Islet of Langerhans (tissue), 1 donor: ENCODE data around the gene ARHGAP9.
"Not testable (repeated sequence)": the region's sequence is repeated elsewhere in the genome, so short reads cannot be mapped to it uniquely, and the experiment has no call there.

Source experiments
- FAIRE-seq: peaks from one replicate; lab custom pipeline; 2011; peaks lifted over from hg19 to GRCh38; lab: Jason Lieb, UNC

ARHGAP9 gene

DNA sequence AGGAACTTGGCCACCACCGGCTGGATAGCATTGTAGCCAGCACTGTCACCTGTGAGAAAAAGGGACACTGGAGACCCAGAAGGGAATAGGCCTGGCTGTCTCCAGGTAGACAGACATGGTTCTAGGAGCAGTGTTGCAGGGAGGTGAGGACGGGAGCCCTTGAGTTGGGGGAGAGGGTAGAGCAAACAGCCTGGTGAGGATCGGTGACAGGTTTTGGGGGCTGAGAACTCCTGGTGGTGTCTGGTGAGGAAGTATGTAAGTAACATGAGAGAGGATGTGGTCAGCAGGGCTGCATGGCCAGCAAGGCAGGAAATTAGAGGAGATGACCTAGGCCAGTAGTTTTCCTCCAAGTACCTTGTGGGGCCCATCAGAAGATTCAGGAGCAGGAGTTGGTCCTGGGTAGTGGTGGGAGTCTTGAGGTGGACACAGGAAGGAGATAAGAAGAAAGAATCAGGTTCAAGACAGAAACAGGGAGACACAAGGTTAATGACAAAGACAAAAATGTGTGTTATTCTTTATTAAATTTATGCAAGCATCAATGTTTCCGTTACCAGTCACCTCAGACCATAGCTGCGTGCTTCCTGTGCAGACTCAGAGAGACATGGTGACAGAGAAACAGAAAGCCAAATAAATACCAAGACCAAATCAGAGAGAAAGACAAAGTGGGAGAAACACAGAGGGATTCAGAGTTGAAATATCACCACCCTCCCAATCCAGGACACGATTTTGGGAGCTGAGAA is at the start of gene ARHGAP9:
Gene ARHGAP9, minus strand, starts transcription at position 491 of the 740 bp plus-strand sequence. Its CDS starts 460 bp downstream, at position 31.
- FAIRE-seq, result no peak

DNA sequence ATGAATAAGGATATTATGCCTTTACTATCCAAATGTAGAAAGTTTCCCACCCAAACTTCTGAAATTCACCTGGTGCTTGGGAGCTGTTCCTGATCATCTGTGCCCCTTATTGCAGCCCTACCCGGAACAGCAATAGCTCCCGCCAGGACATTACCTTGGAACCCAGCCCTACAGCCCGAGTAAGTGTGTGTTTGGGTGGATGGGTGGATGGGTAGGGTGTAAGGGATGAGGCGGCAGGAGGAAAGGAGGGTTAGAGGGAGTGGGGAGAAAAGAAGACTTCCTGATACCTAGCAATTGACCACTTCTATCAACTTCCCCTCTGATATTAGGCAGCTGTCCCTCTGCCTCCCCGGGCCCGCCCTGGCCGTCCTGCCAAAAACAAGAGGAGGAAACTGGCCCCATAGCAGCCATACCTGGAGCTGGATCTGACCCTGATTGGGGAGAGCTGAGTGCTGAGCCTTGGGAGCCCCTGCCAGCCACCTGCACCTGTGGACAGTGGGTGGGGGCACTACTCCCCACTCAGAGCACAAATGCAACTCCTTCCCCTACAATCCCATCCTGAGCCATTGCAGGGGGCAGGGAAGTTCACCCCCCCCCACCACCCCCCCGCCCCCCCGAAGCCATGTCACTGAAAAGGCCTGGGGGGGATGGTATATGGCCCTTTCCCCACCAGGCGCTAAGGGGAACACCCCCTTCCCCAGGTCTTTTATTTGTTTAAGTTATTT is 49.3 kb upstream of the ARHGAP9 start:
- FAIRE-seq, result no peak

DNA sequence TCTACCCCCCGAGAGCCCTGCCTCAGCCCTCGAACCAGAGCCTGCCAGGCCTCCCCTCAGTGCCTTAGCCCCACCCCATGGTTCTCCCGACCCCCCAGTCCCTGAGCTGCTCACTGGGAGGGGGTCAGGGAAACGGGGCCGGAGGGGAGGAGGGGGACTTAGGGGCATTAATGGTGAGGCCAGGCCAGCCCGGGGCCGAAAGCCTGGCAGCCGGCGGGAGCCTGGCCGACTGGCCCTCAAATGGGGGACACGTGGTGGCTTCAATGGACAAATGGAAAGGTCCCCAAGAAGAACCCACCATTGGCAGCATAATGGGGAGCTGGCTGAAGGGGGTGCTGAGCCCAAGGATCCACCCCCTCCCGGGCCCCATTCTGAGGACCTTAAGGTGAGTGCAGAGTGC is 48.5 kb upstream of the ARHGAP9 start:
- no peak for FAIRE-seq

DNA sequence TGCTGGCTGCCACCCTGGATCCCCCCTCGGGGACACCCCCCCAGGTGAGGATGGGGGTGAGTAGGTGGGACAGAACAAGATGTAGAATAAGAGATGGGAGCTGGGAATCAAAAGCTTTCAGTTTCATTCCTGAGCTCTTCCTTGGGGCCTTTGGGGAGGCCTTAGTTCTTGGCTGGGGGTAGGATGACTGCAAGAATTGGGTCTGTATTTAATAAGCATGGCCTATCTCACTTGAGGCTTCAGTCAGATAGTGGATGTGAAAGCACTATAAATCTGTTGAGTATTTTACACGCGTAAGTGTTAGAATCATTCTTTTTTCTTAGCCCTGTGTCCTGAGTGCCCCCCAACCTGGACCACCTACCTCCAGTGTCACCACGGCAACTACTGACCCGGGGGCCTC is 47.5 kb upstream of the ARHGAP9 start:
- FAIRE-seq, result no peak

DNA sequence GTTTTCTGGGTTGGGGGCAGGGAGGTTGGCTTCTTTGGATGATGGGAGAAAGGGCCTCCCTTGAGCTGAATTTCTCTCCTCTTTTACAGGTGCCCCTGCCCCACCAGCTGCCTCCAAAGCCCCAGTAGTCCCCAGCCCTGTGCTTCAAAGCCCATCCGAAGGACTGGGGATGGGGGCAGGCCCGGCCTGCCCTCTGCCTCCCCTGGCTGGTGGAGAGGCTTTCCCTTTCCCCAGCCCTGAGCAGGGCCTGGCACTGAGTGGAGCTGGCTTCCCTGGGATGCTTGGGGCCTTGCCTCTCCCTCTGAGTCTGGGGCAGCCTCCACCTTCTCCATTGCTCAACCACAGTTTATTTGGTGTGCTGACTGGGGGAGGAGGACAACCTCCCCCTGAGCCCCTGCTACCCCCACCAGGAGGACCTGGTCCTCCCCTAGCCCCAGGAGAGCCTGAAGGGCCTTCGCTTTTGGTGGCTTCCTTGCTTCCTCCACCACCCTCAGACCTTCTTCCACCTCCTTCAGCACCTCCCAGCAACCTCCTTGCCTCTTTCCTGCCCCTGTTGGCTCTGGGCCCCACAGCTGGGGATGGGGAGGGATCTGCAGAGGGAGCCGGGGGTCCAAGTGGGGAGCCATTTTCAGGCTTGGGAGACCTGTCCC is 46.9 kb upstream of the ARHGAP9 start:
- FAIRE-seq, result no peak

DNA sequence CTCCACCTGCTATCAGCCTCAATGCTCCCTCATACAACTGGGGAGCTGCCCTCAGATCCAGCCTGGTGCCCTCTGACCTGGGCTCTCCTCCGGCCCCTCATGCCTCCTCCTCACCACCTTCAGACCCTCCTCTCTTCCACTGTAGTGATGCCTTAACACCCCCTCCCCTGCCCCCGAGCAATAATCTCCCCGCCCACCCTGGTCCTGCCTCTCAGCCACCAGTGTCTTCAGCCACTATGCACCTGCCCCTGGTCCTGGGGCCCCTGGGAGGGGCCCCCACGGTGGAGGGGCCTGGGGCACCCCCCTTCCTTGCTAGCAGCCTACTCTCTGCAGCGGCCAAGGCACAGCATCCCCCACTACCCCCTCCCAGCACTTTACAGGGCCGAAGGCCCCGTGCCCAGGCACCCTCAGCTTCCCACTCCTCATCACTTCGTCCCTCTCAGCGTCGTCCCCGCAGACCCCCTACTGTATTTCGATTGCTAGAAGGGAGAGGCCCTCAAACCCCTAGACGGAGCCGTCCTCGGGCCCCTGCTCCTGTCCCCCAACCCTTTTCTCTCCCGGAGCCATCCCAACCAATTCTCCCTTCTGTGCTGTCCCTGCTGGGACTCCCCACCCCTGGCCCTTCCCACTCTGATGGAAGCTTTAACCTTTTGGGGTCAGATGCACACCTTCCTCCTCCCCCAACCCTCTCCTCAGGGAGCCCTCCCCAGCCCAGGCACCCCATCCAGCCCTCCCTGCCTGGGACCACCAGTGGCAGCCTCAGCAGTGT is 46.1 kb upstream of the ARHGAP9 start:
- no peak for FAIRE-seq

DNA sequence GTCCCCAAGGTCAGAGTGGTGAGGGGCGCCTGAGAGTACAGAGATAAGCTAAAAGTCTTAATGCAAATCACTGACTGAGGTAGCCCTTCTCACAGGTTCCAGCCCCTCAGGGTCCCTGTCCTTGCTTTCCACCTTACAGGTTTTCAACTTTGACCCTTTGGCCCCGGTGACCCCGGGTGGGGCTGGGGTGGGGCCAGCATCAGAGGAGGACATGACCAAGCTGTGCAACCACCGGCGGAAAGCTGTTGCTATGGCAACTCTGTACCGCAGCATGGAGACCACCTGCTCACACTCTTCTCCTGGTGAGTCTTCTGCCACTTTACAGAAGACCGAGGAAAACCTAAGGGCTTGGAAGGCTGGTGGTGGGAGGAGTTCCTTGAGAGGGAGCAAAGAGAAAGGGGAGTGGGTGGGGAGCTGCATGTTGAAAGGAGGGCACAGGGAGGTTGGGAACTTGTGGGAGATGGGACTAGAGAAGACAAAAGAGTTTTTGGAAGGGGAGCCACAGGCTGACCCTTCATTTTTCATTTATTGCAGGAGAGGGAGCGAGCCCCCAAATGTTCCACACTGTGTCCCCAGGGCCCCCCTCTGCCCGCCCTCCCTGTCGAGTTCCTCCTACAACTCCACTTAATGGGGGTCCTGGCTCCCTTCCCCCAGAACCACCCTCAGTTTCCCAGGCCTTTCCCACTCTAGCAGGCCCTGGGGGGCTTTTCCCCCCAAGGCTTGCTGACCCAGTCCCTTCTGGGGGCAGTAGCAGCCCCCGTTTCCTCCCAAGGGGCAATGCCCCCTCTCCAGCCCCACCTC is 45.3 kb upstream of the ARHGAP9 start:
- FAIRE-seq, result no peak

DNA sequence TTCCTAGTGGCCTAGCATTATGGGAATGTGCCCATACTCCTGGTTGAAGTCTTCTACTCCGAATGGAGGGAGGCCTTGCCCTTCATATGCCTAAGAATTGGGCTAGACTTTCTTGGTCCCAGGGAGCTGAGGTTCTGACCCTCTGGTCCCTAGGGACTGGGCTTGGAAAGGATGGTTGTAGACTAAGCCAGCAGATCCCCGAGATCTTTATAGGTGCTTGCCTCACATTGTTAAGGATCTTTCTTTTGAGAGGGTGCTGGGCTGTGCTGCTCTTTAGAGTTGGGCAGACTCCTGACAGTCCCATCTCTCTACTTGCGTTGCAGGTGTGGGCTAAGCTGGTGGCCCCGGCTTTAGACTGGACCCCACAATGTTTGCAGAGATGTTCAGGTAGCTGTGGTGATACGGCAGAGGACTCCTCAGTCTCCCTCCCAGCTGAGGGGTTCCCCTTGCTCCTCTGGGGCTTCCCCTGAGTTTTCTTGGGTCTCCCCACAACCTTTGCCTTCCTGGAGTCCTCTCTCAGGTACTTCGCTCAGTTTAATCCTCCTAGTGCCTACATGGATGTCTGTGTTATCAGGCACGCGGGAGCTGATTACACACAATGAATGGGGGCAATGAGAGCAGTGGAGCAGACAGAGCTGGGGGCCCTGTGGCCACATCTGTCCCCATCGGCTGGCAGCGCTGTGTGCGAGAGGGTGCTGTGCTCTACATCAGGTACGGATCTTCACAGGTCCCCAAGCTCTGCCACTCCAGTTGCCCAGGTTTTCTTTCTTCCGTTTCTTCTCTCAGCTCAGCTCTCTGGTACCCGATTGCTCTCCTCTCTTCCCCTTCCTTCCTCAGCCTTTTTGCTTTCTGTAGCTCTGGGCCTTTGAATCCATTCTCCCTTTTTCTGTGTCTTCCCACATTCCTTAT is 44.3 kb upstream of the ARHGAP9 start:
- FAIRE-seq, result no peak

DNA sequence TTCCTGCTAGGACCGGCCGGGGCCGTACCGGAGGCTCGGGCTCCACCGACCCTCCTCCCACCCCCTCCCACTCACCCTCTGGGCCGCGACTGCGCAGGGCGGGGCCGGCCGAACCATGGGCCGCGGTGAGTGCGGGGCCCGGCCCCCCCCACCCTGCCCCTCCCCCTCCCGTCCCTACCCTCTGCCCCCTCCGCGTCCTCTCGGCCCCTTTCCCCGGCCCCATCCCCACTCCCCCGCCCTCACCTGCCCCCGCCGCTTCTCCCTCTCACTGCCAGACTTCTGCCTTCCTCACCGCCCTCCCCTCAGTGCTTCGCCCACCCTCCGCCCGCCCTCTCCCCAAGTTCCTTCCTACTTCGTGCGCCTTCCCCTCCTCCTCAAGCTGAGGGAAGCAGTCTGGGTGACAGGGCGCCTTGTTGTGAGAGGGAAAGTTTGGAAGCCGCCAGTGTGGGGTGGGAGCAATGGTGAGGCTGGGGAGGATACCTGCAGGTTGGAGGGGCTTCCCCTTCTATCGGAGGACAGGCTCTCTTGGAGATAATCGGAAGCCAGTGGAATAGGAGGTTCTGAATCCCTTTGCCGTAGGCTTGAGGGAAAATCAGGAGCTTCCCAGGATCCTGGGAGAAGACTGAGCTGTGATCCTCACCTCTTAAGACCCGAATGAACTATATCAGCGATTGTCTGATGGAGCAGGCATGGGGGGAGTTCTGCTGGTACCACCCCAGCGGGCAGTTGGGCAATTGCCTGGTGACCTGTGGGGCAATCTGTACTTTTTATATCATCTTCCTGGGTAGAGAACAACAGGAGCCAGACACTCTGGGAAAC is 43.4 kb upstream of the ARHGAP9 start:
- FAIRE-seq, result no peak

DNA sequence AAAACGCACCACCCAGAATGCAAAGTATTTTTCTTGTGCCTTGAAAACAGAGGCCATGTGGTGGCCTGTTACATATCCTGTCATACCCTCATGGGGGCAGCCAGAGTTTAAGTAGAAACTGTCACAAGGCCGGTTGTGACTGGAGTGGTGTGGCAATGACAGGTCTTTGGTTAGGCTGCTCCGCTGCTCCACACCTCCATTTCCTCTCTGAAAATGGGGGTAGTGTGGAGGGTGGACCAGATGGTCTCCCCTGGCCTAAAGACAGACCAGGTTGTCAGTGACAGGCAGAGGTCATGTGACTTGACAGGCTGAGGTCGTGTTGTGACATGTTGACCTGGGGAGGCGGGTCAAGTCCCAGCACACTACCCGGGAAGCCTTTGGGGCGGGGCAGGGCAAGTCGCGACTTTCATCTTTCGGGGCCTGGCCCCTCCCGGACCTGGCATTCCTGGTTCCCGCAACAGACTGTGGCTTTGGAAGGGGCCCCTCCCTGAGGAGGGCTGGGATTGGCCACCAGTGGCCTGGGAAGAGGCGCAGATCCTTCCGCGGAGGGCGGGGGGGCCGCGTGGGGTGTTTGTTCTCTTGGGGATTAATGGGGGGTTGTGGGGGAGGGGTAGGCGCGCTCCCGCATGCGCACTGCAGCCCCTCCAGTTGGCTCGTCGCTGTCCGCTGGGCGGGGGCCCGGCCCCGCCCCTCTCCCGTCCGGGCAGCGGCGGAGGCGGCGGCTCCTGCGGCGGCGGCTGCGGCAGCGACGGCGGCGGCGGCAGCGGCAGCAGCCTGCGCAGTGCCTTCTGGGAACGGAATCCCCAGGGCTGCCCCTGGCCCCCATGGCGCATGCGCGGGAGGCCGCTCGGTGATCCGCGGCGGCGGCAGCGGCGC is 42.6 kb upstream of the ARHGAP9 start, which contains the start of gene MBD6:
Gene MBD6, plus strand, starts transcription at position 814 of the 876 bp plus-strand sequence. CDS start 1,480 bp downstream, outside the sequence.
- FAIRE-seq, result no peak

DNA sequence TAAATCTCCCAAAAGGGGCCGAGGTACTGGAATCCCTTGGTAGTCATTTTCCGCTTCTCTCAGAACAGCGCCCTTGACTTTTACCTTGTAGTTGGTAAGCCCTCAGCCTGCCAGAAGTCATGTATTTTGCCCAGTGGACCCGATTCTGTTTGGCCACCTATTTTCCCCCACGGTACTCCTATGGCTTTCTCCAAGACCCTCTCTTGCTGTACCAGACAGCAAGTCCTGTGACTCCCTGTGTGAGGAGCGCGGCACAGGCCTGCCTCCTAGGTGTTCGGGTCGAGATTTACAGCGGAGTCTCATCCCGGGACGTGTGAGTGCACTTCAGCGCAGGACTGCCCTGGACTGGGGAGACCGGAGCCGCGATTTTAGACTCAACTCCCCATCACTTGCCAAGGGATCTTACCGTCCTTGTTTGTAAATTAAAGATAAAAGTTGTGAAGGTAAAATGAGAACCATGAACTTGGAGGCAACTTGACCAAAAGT is 41.9 kb upstream of the ARHGAP9 start:
- FAIRE-seq, result no peak

DNA sequence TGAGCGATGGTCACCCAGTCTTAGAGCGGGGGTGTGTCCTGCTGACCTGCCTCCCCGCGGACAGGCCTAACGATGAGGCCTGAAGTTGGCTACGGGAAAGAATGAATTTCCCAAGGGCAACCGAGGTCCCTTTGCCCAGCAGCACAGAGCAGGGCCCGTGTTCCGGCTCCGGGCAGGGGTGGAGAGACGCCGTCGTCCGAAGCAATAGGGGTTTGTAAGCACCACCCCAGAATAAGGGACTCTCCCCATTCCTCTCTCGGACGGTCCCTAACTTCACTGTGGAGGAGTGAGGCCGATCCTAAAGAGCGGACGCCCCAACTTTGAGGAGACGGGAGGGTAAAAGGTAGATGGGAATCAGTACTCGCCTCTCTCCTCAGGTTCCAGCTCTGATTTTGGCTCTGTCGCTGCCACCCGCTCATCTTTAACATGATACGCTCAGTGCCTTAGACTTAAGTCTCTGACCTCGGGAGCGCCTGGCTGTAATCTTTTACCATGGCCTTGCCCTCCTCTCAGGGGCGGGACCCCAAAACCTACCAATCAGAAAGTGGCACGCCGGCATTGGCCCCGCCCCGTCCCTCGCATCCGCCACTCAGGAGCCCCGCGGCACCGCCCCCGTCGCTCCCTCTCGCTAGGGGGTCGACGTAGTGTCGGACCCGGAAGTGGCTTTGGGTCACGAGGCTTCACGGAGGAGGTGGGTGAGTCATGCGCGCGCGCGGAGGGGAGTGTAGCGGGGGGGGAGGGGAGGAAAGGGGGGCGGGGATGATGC is 40.6 kb upstream of the ARHGAP9 start, which contains the start of gene DDIT3:
Gene DDIT3, minus strand, starts transcription at position 462 of the 766 bp plus-strand sequence. CDS start 3,108 bp downstream, outside the sequence.
- no peak for FAIRE-seq

DNA sequence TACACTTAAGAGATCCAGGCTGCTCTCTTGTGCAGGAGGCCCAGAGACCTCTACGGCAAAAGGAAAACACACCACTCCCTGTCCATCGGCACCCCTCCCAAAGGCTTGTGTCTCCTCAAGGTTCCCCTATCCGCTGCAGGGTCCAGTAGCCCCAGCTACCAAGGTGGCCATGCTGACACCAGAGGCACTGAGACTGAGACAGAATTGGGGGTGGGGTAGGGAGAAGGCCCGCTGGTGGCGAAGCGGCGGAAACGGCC is 40.1 kb upstream of the ARHGAP9 start:
- FAIRE-seq, result no peak

DNA sequence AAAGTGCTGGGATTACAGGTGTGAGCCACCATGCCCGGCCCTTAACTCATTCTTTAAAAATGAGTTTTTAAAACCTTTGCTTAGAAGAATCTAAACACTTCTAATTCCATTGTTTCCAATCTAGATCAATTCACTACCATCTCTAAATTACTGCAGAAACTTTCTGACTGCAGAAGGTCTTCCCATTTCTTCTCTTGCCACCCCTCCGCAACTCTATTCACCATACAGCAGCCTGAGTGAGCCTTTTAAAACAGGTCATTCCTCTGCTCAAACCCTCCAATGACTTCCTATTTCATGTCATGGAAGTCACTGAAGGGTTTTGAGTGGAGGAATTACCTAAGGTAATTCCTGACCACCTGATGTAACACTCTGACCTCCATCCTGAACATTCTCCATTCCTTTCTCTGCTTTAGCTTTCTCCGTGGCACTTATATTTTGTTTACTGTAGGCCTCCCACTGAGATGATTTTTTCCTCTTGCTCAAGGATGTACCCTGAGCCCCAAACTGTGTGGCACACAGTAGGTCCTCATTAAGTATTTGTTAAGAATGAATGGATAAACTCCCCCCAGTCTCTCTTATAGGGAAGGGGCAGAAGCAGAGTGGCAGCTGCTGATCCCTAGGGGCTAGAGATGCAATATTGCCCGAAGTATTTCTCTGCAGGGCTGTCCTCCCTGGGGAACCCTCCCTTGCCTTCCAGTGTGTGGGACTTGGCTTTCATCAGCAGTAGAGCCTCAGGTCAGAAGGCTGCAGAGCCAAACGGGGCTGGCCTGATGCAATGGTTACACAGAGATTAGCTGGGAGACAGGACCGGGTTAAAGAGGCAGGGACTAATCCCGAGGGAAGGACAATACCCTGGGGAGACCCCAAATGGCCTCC is 39.5 kb upstream of the ARHGAP9 start:
- no peak for FAIRE-seq

DNA sequence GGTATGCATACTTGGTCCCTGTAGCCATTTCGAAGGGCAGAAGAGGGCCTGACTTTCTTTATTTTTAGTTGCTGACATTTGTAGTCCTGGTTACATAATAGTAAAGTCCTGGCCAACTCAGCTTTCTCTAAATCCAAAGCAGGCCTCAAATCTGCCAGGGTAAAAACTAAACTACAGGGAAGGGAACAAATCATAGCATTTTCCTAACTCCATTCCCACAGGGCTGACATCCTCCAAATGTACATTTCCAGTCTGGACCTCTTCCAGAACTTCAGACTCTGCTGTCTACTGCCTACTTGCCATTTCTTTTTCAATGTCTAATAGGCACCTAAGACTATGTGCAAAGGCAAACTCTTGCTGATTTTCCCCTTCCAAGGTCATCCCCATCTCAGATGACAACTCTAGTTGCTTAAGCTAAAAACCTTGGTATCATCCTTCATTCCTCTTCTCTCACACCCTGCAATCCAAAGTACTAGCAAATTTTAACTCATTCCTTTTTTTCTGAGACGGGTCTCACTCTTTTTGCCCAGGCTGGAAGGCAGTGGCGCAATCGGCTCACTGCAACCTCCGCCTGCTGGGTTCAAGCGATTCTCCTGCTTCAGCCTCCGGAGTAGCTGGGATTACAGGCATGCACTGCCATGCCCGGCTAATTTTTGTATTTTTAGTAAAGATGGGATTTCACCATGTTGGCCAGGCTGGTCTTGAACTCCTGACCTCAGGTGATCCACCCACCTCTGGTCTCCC is 38.7 kb upstream of the ARHGAP9 start:
- no peak for FAIRE-seq

DNA sequence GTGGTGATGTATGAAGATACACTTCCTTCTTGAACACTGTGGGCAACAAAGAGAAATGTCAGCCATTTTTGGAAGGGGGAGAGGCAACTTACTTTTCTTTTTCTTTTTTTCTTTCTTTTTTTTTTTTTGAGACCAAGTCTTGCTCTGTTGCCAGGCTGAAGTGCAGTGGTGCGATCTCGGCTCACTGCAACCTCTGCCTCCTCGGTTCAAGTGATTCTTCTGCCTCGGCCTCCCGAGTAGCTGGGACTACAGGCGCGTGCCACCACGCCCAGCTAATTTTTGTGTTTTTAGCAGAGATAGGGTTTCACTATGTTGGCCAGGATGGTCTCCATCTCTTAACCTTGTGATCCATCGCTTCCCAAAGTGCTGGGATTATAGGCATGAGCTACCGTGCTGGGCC is 38.1 kb upstream of the ARHGAP9 start:
- not testable (repeated sequence) for FAIRE-seq
